HEK293 (cell line): ENCODE measurements around the gene GRID2.

ENCODE experiments used
- ZNF664 ChIP-seq: fragments of 450-650 bp; formaldehyde crosslinking; IDR thresholded peaks from 2 replicates; pipeline ENCODE4 v1.5.1; 2016; ENCODE audit warnings: missing biosample characterization, missing genetic modification characterization
- TF ChIP-seq, protein P1 (sequence below): fragments of 450-650 bp; IDR thresholded peaks from 2 replicates; pipeline ENCODE4 v1.5.1; 2018; ENCODE audit warnings: missing biosample characterization, mild to moderate bottlenecking, missing genetic modification characterization
- TF ChIP-seq, protein P2 (sequence below): sonication (generic); formaldehyde crosslinking; IDR thresholded peaks from 2 replicates; pipeline ENCODE4 v1.8.1; 2022; ENCODE audit warnings: mild to moderate bottlenecking, moderate library complexity, missing genetic modification reagents
- TF ChIP-seq, protein P3 (sequence below): fragments of 450-650 bp; formaldehyde crosslinking; IDR thresholded peaks from 2 replicates; pipeline ENCODE4 v1.5.1; 2016; ENCODE audit warnings: missing biosample characterization, missing genetic modification characterization

DNA sequence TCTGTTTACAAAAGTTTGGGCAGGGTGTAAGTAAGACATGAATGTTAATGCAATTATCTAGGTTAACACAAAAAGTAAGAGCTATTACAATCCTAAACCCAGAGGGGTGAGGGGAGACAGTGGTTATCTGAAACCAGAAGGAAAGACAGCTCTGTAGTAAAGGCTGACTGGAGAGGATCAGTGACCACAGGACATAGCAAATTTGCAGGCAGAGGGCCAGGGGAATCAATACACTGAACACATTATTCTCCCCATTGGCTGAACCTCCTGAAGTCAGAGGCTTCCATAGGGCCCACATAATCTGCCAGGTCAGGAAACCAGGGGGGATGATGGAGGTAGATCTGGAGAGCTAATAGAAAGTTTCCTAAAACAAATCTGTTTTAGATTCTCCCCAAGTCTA, 835.4 kb downstream of the GRID2 start:
- TF ChIP-seq, protein P1, sequence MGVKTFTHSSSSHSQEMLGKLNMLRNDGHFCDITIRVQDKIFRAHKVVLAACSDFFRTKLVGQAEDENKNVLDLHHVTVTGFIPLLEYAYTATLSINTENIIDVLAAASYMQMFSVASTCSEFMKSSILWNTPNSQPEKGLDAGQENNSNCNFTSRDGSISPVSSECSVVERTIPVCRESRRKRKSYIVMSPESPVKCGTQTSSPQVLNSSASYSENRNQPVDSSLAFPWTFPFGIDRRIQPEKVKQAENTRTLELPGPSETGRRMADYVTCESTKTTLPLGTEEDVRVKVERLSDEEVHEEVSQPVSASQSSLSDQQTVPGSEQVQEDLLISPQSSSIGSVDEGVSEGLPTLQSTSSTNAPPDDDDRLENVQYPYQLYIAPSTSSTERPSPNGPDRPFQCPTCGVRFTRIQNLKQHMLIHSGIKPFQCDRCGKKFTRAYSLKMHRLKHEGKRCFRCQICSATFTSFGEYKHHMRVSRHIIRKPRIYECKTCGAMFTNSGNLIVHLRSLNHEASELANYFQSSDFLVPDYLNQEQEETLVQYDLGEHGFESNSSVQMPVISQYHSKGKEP (tag by site-specific recombination): no peak
- TF ChIP-seq, protein P2, sequence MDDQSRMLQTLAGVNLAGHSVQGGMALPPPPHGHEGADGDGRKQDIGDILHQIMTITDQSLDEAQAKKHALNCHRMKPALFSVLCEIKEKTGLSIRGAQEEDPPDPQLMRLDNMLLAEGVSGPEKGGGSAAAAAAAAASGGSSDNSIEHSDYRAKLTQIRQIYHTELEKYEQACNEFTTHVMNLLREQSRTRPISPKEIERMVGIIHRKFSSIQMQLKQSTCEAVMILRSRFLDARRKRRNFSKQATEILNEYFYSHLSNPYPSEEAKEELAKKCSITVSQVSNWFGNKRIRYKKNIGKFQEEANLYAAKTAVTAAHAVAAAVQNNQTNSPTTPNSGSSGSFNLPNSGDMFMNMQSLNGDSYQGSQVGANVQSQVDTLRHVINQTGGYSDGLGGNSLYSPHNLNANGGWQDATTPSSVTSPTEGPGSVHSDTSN (CRISPR knock-in tag): no peak
- no peak for TF ChIP-seq ZNF664 (tag by site-specific recombination)
- TF ChIP-seq, protein P3, sequence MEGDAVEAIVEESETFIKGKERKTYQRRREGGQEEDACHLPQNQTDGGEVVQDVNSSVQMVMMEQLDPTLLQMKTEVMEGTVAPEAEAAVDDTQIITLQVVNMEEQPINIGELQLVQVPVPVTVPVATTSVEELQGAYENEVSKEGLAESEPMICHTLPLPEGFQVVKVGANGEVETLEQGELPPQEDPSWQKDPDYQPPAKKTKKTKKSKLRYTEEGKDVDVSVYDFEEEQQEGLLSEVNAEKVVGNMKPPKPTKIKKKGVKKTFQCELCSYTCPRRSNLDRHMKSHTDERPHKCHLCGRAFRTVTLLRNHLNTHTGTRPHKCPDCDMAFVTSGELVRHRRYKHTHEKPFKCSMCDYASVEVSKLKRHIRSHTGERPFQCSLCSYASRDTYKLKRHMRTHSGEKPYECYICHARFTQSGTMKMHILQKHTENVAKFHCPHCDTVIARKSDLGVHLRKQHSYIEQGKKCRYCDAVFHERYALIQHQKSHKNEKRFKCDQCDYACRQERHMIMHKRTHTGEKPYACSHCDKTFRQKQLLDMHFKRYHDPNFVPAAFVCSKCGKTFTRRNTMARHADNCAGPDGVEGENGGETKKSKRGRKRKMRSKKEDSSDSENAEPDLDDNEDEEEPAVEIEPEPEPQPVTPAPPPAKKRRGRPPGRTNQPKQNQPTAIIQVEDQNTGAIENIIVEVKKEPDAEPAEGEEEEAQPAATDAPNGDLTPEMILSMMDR (tag by site-specific recombination): no peak
